ENCODE results near the gene NFYA.

Gene NFYA

DNA sequence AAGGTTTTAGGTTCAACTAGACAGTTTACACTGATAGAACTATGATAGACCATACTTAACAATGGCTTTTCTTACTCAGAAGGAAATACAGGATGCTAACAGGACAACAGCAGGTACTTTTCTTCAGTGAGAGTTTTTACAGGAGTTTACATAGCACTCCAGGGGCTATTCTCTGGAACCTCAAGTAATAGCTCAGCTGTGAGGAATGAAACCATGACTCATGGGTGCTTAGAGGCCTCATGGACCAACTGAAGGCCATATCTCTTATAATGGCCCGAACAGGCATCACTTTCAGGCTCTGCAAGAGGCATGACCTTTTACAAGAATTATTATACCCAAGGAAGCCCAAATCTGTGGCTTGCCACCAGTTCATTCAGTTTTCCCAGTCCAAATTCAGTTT lies 49.6 kb downstream of the NFYA start:
- no peak for DNase-seq

GRCh38 chr6:41122918-41123317 lies 50.1 kb downstream of the NFYA start:
- no peak for DNase-seq

DNA sequence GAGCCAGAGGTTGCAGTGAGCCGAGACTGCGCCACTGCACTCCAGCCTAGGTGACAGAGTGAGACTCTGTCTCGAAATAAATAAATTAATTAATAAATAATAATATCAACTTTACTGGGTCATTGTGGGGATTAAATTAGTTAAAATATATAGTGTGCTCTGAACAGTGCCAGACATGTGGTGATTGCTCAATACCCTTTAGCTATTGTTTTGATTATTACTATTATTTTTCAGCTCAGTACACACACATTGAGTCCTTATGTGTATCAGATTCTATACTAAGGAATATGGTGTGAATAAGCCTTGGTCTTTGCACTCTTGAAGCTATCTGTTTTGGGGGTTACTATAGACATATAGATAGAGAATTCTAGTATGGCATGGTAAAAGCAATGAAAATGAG lies 52.5 kb downstream of the NFYA start:
- DNase-seq = no peak

DNA sequence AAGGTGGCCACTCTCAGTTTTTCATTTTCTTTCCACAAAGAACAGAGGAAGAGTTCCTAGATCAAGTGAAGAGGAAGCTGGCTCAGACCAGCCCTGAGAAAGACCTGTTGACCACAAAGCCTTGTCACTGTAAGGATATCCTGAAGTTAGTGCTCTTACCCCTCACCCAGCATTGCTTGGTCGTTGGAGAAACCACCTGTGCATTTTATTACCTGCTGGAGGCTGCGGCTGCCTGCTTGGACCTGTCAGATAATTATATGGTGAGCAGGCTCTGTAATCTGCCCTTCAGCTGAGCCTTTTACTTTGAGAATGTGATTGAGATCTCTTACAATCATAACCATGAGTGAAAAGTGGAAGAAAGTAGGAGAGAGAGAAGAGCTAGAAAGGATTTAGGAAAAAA lies 59.5 kb downstream of the NFYA start:
- no peak for DNase-seq

DNA sequence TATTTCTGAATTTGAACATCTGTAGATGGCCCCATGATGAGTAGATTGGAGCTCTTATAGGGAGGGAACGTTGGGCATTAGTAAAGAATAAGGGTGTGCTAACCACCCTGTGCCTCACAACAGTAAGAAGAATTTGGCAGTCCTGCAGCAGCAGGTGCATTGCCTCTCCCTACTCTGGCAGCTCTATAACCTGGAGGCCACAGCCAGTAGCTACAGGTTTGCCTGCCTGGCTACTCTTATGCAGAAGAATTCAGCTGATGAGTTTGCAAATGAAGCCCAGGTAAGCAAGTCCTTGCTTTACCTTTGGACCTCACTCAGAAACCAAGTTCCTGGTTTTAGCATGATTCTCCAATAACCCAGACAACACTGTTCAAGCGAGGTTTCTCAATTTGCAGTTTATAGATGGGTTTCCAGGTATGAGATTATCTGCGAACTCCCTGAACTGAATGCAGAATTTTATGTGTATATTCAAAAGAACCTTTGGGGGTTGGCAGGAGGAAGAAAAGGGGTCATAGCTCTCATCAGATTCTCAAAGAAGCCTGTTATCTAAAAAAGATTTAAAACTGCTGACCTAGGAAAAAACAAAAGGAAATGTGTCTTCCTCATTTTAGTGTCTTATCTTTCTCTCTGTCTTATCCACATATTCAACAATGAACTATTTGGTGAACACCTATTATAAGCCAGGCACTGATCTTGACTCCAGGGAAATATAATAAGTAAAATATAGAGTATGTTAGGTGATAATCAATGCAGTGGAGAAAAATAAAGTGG lies 62.5 kb downstream of the NFYA start:
- no peak for DNase-seq

GRCh38 chr6:41136911-41137310 lies 64.1 kb downstream of the NFYA start:
- no peak for DNase-seq

DNA sequence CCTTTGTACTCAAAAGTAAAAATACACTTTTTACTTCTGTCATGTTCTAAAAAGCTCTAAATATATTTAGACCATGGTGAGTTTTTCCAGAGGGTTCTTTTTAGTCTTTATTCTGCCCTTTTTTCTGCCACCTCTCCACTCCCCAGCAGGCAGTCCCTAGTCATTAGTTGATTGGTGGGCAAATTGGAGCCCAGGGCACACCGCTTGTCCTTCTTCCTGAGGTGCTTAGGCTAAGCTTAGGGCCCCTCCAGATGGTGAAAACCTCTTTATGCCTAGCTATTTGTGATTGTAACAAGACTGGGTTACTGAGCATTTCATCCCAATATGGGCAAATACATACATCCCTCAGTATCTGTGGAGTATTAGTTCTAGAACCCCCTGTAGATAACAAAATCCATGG lies 75.1 kb downstream of the NFYA start:
- no peak for DNase-seq
